SU-DHL-6 (cell line): Measurements from ENCODE around the gene CENPO.

Experiments
- H2AFZ ChIP-seq: fragments of 200-600 bp; sonication (generic); 2 replicates; pipeline ENCODE4 v1.6.1; 2014; ENCODE audit warnings: low read depth, mild to moderate bottlenecking, moderate library complexity, mixed read lengths, antibody characterized with exemption, low read length; ENCODE audit not compliant: severe bottlenecking
- H3F3A ChIP-seq: fragments of 200-600 bp; shearing (Covaris generic); 2 replicates; pipeline ENCODE4 v1.6.0; 2016; ENCODE audit warnings: antibody characterized with exemption, mild to moderate bottlenecking; ENCODE audit not compliant: insufficient read depth
- H3K27ac ChIP-seq: fragments of 200-600 bp; sonication (generic); 2 replicates; pipeline ENCODE4 v1.5.1; 2016; ENCODE audit warnings: low read depth, mild to moderate bottlenecking, low read length, moderate library complexity, mixed read lengths
- H3K27me3 ChIP-seq: fragments of 200-600 bp; sonication (generic), shearing (Covaris generic); 2 replicates; pipeline ENCODE4 v1.6.0; 2014; ENCODE audit warnings: mild to moderate bottlenecking, low read length
- H3K36me3 ChIP-seq: fragments of 200-600 bp; sonication (generic); 2 replicates; pipeline ENCODE4 v1.6.1; 2014; ENCODE audit warnings: mild to moderate bottlenecking, low read length, mixed read lengths
- H3K4me2 ChIP-seq: fragments of 300-600, 200-600 bp; shearing (Covaris generic), sonication (generic); 2 replicates; pipeline ENCODE4 v1.6.0; 2014; ENCODE audit warnings: low read length, low read depth, mild to moderate bottlenecking; ENCODE audit not compliant: poor library complexity, severe bottlenecking
- H3K4me3 ChIP-seq: fragments of 200-600 bp; sonication (generic); 2 replicates; pipeline ENCODE4 v1.5.1; 2014; ENCODE audit warnings: antibody characterized with exemption, low read length, mild to moderate bottlenecking, mixed read lengths; ENCODE audit not compliant: insufficient read depth, poor library complexity, severe bottlenecking
- H3K79me2 ChIP-seq: fragments of 200-600 bp; sonication (generic); 2 replicates; pipeline ENCODE4 v1.6.1; 2014; ENCODE audit warnings: mild to moderate bottlenecking, low read length, moderate library complexity; ENCODE audit not compliant: insufficient read depth
- H3K9ac ChIP-seq: fragments of 200-600 bp; sonication (generic); 2 replicates; pipeline ENCODE4 v1.7.0; 2014; ENCODE audit warnings: mild to moderate bottlenecking, low read length
- H3K9me2 ChIP-seq: fragments of 200-600 bp; sonication (generic); replicated peaks from 2 replicates; pipeline ENCODE4 v1.6.1; 2014; ENCODE audit warnings: low read length; ENCODE audit not compliant: insufficient read depth
- H3K9me3 ChIP-seq: fragments of 200-600 bp; sonication (generic); 2 replicates; pipeline ENCODE4 v1.6.1; 2014; ENCODE audit warnings: low read length, mixed read lengths; ENCODE audit not compliant: insufficient read depth
- H4K20me1 ChIP-seq: fragments of 200-600 bp; sonication (generic); 2 replicates; pipeline ENCODE4 v1.6.1; 2014; ENCODE audit warnings: low read depth, mild to moderate bottlenecking, antibody characterized with exemption, low read length, moderate library complexity, mixed read lengths
- EZH2phosphoT487 ChIP-seq: fragments of 200-600 bp; sonication (generic), shearing (Covaris generic); conservative IDR thresholded peaks from 2 replicates; pipeline ENCODE4 v1.6.1; 2018; ENCODE audit warnings: mild to moderate bottlenecking, antibody characterized with exemption, low read length, moderate library complexity, mixed read lengths
- TF ChIP-seq, protein P1 (sequence below): fragments of 200-600 bp; sonication (generic); IDR thresholded peaks from one replicate; pipeline ENCODE4 v1.5.1; 2017; ENCODE audit warnings: antibody characterized with exemption, mild to moderate bottlenecking, low read length, moderate library complexity; ENCODE audit not compliant: insufficient read depth, poor library complexity, severe bottlenecking

Gene CENPO

DNA sequence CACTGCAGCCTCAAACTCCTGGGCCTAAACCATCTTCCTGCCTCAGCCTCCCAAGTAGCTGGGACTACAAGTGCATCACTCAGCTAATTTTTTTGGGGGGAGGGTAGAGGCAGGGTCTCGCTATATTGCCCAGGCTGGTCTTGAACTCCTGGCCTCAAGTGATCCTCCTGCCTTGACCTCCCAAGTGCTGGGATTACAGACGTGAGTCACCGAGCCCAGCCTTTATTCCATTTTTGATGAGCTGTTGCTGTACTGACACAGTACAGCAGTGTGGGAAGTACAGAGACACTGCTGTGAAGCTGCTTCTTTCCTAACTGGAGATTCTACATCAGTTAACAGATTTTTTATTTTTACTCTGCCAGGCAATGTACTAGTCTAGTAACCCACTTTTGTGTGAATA lies 18.9 kb upstream of the CENPO start:
- no peak overlapping the region for H3K4me2 ChIP-seq
- H3K9ac ChIP-seq, result no peak overlapping the region
- no peak overlapping the region for H3K27ac ChIP-seq
- no peaks in the 10 kb centered on the region for H3K9me3 ChIP-seq
- no peaks in the 10 kb centered on the region for H4K20me1 ChIP-seq
- H2AFZ ChIP-seq, result no peak overlapping the region
- no peaks in the 10 kb centered on the region for H3K36me3 ChIP-seq
- no peaks in the 10 kb centered on the region for H3K27me3 ChIP-seq
- no peaks in the 10 kb centered on the region for H3K9me2 ChIP-seq
- no peak for TF ChIP-seq EZH2phosphoT487
- TF ChIP-seq, protein P1, sequence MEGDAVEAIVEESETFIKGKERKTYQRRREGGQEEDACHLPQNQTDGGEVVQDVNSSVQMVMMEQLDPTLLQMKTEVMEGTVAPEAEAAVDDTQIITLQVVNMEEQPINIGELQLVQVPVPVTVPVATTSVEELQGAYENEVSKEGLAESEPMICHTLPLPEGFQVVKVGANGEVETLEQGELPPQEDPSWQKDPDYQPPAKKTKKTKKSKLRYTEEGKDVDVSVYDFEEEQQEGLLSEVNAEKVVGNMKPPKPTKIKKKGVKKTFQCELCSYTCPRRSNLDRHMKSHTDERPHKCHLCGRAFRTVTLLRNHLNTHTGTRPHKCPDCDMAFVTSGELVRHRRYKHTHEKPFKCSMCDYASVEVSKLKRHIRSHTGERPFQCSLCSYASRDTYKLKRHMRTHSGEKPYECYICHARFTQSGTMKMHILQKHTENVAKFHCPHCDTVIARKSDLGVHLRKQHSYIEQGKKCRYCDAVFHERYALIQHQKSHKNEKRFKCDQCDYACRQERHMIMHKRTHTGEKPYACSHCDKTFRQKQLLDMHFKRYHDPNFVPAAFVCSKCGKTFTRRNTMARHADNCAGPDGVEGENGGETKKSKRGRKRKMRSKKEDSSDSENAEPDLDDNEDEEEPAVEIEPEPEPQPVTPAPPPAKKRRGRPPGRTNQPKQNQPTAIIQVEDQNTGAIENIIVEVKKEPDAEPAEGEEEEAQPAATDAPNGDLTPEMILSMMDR, result no peak
- no peaks in the 10 kb centered on the region for H3K79me2 ChIP-seq
- no peak overlapping the region for H3K4me3 ChIP-seq
- no peaks in the 10 kb centered on the region for H3F3A ChIP-seq

DNA sequence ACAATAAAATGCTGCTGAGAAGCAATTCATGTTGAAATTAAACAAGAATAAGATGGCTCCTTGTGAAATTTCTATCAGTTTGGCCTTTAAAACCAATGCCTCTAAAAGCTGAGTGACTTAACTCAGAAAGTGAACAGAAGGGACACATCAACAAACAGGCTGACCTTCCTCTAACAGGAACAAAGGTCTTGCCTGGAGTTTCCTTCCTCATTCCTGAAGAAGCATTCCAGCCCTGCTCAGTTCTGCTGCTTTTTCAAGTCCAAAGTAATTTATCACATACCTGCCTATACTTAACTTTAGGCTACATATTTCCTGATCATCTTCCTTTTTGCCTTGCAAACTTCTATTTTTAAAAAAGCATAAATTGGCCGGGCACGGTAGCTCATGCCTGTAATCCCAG lies 14.1 kb upstream of the CENPO start:
- Histone ChIP-seq H3K27ac (no peak overlapping the region), H3K9ac (no peak overlapping the region), H3K9me3 (no peaks in the 10 kb centered on the region), H4K20me1 (no peaks in the 10 kb centered on the region), H3F3A (no peaks in the 10 kb centered on the region), H3K4me3 (no peak overlapping the region), H3K79me2 (no peaks in the 10 kb centered on the region), H3K4me2 (no peak overlapping the region), H2AFZ (no peak overlapping the region), H3K9me2 (no peaks in the 10 kb centered on the region), H3K36me3 (no peaks in the 10 kb centered on the region), H3K27me3 (no peaks in the 10 kb centered on the region)
- TF ChIP-seq EZH2phosphoT487, result no peak
- TF ChIP-seq, protein P1, result no peak

DNA sequence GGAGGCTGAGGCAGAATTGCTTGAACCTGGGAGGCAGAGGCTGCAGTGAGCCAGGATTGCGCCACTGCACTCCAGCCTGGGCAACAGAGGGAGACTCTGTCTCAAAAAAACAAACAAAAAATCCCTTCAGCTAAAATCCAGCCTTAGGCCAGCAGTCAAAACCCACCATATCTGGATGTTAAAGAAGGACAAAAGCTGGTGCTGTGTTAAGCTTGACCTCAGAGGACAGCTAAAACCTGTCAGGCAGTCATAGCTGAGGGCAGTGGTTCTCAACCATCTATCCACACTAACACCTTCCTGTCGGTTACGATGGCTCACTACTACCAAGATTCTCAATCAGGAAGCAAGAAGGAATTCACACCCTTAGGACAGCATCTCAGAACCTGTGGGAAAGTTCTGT lies 9.6 kb upstream of the CENPO start:
- no peak overlapping the region for H2AFZ ChIP-seq
- H3K27ac ChIP-seq, result no peak overlapping the region
- no peaks in the 10 kb centered on the region for H4K20me1 ChIP-seq
- no peaks in the 10 kb centered on the region for H3K27me3 ChIP-seq
- no peak overlapping the region for H3K9ac ChIP-seq
- H3F3A ChIP-seq, result peaks cover 3% of the 10 kb centered on the region; the same call in 1 of the 2 replicates
- no peaks in the 10 kb centered on the region for H3K9me2 ChIP-seq
- no peaks in the 10 kb centered on the region for H3K79me2 ChIP-seq
- no peaks in the 10 kb centered on the region for H3K36me3 ChIP-seq
- no peak overlapping the region for H3K4me3 ChIP-seq
- H3K4me2 ChIP-seq, result no peak overlapping the region
- no peaks in the 10 kb centered on the region for H3K9me3 ChIP-seq
- no peak for TF ChIP-seq EZH2phosphoT487
- TF ChIP-seq, protein P1, result no peak
